Right renal pelvis (tissue), 4 donors: ENCODE data around the gene WWC2. TPM values are rescaled to one million over a fixed set of nuclear protein-coding genes. Genes with fewer than 3 reads are reported as not detected.
A peak's percentile ranks its signal among the peaks of the same experiment; 100 is the strongest.
"Not testable (repeated sequence)": the region's sequence is repeated elsewhere in the genome, so short reads cannot be mapped to it uniquely, and the experiment has no call there.

Experiments
- DNase-seq, 4 donors: peaks; one replicate each; pipeline ENCODE4 v3.0.0-alpha.2; 2013; ENCODE audit warnings: low read depth in 4 of 4, low spot score in 3 of 4, missing footprints in 1 of 4
- polyA plus RNA-seq, 4 donors: library from polyadenylated mRNA; unstranded; fragments of 120-200 nt; gene quantifications; one replicate each; pipeline ENCODE4 v1.2.1, GENCODE V29; 2013; ENCODE audit not compliant: insufficient read length in 4 of 4

Gene WWC2
- polyA plus RNA-seq, 4 donors = 55.5 to 72.1 (median 56.4) TPM

GRCh38 chr4:183193730-183194338 is 94.8 kb downstream of the WWC2 start:
- DNase-seq = not testable (repeated sequence)

DNA sequence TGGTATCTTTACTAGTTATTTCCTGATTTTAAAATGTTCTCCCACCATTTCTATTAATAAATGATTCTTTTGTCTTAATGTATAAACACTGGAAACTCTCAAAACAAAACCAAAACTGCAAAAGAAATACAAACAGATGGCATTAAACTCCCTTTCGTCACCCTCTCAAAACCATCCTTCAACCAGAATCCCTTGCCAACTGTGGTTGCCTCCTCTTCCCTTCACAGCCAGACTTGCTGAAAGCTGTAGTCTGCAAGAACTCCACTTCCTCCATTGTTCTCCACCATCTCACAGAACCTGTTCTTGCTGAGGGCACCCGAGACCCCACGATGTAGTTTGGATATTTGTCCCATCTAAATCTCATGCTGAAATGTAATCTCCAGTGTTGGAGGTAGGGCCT is 96.5 kb downstream of the WWC2 start:
- DNase-seq = no peak

DNA sequence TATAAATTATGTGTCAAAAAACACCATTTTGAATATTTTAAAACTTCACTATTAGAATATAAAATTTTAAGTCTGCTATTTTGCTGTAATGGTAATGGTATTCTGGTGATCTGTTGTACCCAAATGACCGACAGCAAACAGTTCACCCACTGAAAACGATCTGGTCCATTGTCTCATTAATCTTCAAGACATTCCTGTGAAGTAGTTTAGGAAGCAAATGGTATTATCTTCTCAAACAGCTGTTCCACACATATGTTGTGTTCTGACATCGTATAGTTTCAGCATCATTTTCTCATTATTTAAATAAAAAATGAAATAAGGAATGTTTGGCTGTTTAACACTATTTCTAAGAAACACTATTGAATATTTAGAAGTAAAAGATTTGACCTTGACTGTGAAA is 98.1 kb downstream of the WWC2 start:
- no peak for DNase-seq

DNA sequence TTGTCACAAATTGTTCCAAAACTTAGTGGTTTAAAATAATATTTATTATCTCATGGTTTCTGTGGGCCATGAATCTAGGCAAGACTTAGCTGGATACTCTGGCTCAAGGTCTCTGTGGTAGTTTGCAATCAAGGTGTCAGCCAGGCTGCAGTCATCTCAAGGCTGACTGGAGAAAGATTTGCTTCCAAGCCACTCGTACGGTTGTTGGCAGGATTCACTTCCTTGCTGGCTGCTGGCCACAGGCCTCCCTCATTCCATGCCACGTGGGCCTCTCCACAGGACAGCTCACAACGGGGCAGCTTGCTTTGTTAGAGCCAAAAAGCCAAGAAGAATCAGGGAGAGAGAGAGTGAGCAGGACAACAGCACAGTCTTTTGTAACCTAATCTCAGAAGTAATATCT is 101.4 kb downstream of the WWC2 start:
- no peak for DNase-seq

DNA sequence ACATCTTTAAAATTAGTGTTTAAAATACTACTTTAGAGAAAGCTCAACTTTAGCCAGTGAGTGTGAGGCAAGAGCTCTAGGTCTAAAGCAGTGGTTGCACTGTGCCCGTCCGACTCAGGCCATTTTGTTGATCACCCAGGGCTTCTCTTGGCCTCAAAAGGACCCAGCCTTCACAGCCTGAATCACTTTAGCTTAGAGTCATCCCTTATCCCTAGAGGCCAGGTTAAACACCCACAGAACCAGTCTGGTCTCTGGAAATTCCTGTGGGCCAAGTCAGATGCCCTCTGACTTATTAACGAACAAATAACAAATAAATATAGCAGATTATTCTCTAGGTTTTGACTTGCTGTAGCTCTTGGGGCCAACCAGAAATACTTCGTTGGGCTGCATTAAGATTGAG is 102.3 kb downstream of the WWC2 start:
- DNase-seq = no peak

- DNase-seq = no peak
Measured at GRCh38 chr4:183202523-183202922, 103.5 kb downstream of the WWC2 start.

DNA sequence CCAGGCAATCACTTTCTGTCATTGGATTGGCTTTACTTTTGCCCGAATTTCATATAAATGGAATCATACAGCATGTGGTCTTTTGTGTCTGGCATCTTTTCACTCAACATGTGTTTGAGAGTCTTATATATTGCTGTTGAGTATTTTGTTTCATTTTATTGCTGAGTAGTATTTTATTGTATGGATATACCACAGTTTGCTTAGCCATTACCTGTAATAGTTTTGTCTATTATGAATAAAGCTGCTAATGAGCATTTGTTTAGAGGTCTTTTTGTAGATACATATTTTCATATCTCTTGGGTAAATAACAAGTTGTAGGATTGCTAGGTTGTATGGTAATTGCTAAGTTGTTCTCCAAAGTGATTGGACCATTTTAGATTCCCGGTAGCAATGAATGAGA is 105.7 kb downstream of the WWC2 start:
- DNase-seq = no peak

DNA sequence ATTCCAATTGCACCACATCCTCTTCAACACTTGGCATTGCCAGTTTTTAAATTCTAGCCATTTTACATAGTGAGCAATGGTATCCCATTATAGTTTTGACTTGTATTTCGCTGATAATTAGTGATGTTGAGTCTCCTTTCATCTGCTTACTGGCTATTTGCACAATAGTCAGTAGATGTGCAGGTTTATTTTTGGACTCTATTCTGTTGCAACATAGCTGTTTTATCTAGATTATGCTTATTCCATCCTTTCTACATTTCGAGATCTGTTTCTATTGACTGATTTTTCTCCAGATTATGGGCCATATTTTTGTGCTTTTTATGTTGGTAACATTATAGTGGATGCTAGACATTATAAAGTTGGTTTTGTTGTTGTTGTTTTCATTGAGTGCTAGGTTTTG is 106.1 kb downstream of the WWC2 start:
- no peak for DNase-seq

GRCh38 chr4:183205709-183206108 is 106.7 kb downstream of the WWC2 start:
- peak in 3 of 4 donors; percentile 23 to 43 (median 39) for DNase-seq

DNA sequence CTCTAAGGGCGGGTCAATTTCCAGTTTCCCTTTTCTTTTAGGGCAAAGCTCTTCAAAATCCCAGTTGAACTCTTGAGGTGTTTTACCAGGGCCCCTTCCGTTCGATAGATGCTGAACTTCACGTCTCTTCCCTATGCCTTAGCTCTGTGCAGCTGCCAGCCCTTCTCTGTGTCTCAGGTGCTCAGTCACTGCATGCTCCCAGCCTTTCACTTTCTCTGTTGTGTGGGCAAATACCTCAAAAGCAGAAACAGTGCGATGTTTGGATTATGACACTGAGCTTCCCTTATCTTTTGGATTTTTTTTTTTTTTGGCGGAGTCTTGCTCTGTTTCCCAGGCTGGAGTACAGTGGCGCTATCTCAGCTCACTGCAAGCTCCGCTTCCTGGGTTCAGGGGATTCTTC is 112.5 kb downstream of the WWC2 start:
- DNase-seq = no peak

- no peak for DNase-seq
Measured at GRCh38 chr4:183213996-183214395, 114.9 kb downstream of the WWC2 start.

- DNase-seq = no peak
Measured at GRCh38 chr4:183214912-183215488, 115.9 kb downstream of the WWC2 start.

DNA sequence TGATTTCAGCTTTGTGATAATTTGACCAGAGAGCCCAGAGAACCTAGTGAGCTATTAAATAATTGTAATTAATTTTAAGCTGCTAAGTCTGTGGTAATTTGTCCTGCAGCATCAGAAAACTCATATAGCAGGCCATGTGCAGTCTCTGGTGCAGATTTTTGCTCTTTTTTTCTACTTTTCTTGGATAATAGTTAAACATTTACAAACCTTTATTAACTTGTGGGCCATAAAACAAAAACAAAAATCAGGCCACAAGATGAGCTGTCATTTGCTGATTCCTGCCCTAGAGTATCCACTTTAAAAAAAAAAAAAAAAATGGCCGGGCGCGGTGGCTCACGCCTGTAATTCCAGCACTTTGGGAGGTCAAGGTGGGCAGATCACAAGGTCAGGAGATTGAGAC is 121.2 kb downstream of the WWC2 start:
- DNase-seq = no peak

- DNase-seq = no peak
Measured at GRCh38 chr4:183223053-183223452, 124.0 kb downstream of the WWC2 start.

DNA sequence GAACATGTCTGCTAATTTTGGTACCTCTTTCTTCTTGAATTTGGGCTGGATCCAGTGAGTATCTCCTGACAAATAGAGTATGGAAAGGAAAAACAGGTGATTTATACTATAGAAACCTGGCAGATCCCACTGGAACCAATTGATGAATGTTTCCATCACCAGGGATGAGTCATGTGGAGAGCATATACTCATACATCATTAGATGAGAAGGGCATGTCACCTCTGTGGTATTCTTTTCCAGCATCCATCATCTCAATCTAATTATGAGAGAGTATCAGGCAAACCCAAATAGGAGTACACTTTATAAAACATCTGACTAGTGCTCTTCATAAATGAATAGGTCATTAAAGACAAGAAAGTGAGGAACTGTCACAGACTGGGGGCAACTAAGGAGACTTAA is 130.3 kb downstream of the WWC2 start:
- no peak for DNase-seq

- DNase-seq = no peak
Measured at GRCh38 chr4:183240581-183241321, 141.7 kb downstream of the WWC2 start.

DNA sequence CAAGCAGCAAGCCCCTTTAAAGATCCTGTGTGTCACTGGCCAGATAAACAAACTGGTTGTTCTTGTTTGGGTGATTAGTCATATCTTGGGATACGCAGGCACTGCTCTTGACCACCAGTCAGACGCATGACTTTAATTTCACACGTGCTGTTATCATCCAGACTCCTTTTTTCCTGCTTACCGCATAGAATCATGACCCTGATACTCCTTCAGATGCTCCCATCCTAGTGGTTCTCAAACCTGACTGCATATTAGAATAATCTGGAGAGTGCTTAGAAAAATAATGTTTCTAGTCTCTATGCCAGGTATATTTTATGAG is 142.2 kb downstream of the WWC2 start:
- no peak for DNase-seq

GRCh38 chr4:183241721-183242151 is 142.7 kb downstream of the WWC2 start:
- no peak for DNase-seq

DNA sequence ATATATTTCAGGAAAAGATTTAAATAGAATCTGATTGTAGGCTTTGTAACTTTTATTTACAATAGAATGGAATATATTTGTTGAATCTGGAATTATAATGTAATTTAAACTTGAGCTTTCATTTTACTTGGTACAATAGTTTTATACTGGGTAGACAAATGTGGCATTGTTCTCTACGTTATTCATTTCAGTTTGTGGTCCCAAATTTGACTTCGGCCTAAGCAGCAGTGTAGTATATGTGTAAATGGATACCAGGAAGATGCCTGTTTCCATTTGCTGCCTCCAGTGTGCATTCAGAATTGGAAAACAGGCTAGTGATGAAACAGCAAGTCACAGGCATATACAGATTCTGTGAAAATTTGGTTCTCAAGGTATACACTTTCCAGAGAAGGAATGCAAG is 143.2 kb downstream of the WWC2 start:
- DNase-seq = no peak

DNA sequence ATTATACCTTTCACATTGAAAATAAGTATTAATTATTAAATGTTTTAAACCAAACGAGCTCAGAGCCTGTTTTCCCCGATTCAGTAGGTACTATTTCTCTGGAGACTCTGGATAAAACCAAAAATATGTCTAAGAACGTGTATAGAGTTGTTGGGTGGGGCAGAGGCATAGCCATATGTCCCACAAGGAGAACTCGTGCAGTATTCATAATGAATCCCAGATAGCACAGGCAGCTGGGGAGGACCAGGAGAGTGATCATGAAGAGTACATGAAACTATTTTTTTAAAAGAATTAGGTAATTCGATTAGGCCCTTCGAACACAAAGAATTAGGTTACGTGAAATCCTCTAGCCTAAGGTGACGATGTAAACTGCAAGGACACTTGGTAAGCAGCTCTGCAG is 145.0 kb downstream of the WWC2 start:
- no peak for DNase-seq

DNA sequence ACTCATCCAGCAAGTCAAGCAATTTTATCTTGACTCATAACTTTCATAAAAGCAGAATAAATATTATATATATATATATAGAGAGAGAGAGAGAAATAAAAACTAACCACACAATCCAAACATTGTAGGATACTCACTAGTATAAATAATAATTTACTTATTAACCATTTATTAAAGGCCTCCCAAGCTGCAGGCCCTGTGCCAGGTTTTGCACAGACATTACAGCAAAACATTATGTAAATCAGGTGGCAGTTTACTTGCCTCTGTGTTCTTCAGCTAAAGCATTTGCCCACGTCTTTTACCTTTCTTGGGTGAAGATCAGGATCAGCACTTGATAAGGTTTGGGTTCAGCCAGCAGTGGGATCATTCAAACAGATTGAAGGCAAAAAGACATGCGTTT is 145.4 kb downstream of the WWC2 start:
- no peak for DNase-seq

DNA sequence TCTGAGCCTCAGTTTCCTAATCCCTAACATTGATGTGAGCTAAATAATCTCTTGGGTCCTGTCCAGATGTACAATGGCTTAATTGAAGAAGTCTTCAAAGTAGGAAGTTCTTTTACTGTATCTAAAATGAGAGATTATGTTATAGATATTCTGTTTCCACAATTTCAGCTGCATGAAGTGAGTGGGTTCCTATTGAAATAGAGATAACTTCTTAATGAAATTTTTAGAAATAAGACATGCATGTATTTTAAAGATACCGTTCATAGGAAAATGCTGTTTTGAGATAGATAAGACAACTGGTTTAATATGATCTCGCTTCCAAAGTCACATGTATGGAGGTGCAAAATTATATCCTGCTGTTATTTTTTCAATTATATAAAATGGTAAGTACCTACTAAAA is 149.1 kb downstream of the WWC2 start:
- DNase-seq = no peak
